ENCODE data around the gene CCR7.

The CCR7 gene

DNA sequence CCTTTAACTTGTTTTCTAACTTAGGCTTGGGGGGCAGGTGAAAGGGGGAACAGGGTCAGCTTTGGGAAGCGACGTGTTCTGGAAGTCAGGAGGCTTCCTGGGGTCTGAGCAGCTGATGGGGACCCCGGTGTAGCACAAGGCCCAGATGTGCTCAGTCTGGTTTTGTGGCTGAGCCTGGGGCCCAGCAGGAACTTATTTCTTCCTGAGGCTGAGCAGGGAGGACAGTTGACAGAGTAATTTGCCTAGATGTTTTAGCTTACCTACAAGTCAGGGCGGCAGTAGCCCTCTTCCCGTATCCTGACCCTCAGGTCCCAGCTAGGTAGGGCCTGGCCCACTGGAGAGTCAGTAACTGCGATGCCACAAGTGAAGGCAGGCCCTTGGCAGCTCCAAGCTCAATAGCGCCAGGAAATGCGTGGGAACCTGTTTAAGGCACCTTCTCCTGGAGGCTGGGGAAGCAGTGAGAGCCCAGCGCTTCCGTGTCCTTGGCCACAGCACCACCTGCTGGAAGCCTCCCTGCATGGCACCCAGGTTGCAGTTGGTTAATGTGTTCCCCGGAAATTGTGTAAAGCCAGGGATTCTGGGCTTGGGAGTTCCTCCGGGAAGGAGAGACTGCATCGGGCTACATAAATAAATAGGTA, 5.2 kb downstream of the CCR7 start (continued):
- TF ChIP-seq ZFHX2 (tag by site-specific recombination; conservative IDR thresholded peaks at IDR 0.05), result peak; percentile 79
- TF ChIP-seq ZNF76 (tag by site-specific recombination; IDR thresholded peaks at IDR 0.05; ENCODE audit: borderline replicate concordance, low read depth), result 0 out of 2 replicates have a peak, but pooled peaks have one; percentile 37
- peak; percentile 98 for TF ChIP-seq ZNF2 (tag by site-specific recombination; IDR thresholded peaks at IDR 0.05)
- TF ChIP-seq ZBTB11 (tag by site-specific recombination; conservative IDR thresholded peaks at IDR 0.05; ENCODE audit: low read depth), result peak; percentile 62
- TF ChIP-seq ZBTB8A (tag by site-specific recombination; IDR thresholded peaks at IDR 0.05), result peak; percentile 33; the same call in 1 of the 2 replicates
- TF ChIP-seq SCRT2 (tag by site-specific recombination; IDR thresholded peaks at IDR 0.05), result peak; percentile 92
- peak; percentile 66; the same call in 1 of the 2 replicates for TF ChIP-seq TRIM28 (IDR thresholded peaks at IDR 0.05; ENCODE audit: borderline replicate concordance, low read length)
- TF ChIP-seq ZNF169 (tag by site-specific recombination; IDR thresholded peaks at IDR 0.05), result no peak
- 0 out of 2 replicates have a peak, but pooled peaks have one; percentile 38 for TF ChIP-seq ZNF518A (tag by site-specific recombination; conservative IDR thresholded peaks at IDR 0.05; ENCODE audit: low read depth)
- TF ChIP-seq ZBTB17 (tag by site-specific recombination; IDR thresholded peaks at IDR 0.05), result peak; percentile 44; the same call in 1 of the 2 replicates
- TF ChIP-seq ZNF629 (tag by site-specific recombination; IDR thresholded peaks at IDR 0.05), result 0 out of 2 replicates have a peak, but pooled peaks have one; percentile 27
- no peak for TF ChIP-seq ZNF133 (tag by site-specific recombination; IDR thresholded peaks at IDR 0.05)
- TF ChIP-seq IKZF3 (tag by site-specific recombination; IDR thresholded peaks at IDR 0.05), result peak; percentile 73; the same call in 1 of the 2 replicates
- 0 out of 2 replicates have a peak, but pooled peaks have one; percentile 66 for TF ChIP-seq ZNF561 (tag by site-specific recombination; IDR thresholded peaks at IDR 0.05; ENCODE audit: borderline replicate concordance)

GRCh38 chr17:40559564-40559916, 5.7 kb downstream of the CCR7 start:
- ChIA-PET POLR2A (interaction anchor here (0.6 to 1.6 kb wide), 4 partner anchors 10 to 270 kb away, joined by 3 to 13 read pairs (median 6); partner anchors contain the start of gene TOP2A), CTCF (interaction anchor here (0.6 to 8.1 kb wide), 60 partner anchors 11 to 544 kb away, joined by 3 to 140 read pairs (median 5); partner anchors contain the start of genes CSF3, GJD3, IGFBP4 and TOP2A)
- H3K4me1 ChIP-seq (ENCODE audit: control insufficient read depth, insufficient read depth, low read length), result no peaks in the 10 kb centered on the region
- TF ChIP-seq ZNF488 (tag by site-specific recombination; IDR thresholded peaks at IDR 0.05) (no peak), YY1 (tag by site-specific recombination; IDR thresholded peaks at IDR 0.05) (no peak), ZNF433 (tag by site-specific recombination; IDR thresholded peaks at IDR 0.05; ENCODE audit: low read depth) (no peak), ZNF558 (tag by site-specific recombination; IDR thresholded peaks at IDR 0.05) (no peak), OVOL3 (tag by site-specific recombination; IDR thresholded peaks at IDR 0.05) (no peak), ZNF324 (tag by site-specific recombination; IDR thresholded peaks at IDR 0.05) (no peak), ZSCAN23 (tag by site-specific recombination; IDR thresholded peaks at IDR 0.05) (no peak), ZSCAN16 (tag by site-specific recombination; IDR thresholded peaks at IDR 0.05) (no peak), ZNF19 (tag by site-specific recombination; IDR thresholded peaks at IDR 0.05; ENCODE audit: low read depth) (no peak), KLF16 (tag by site-specific recombination; IDR thresholded peaks at IDR 0.05) (no peak), ZNF791 (tag by site-specific recombination; IDR thresholded peaks at IDR 0.05) (no peak)
- TF ChIP-seq, protein P1, sequence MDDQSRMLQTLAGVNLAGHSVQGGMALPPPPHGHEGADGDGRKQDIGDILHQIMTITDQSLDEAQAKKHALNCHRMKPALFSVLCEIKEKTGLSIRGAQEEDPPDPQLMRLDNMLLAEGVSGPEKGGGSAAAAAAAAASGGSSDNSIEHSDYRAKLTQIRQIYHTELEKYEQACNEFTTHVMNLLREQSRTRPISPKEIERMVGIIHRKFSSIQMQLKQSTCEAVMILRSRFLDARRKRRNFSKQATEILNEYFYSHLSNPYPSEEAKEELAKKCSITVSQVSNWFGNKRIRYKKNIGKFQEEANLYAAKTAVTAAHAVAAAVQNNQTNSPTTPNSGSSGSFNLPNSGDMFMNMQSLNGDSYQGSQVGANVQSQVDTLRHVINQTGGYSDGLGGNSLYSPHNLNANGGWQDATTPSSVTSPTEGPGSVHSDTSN (CRISPR knock-in tag; IDR thresholded peaks at IDR 0.05), result no peak
- no peak overlapping the region for H3K27ac ChIP-seq (ENCODE audit: extremely low read depth, low read depth, low read length)
- H3K36me3 ChIP-seq (ENCODE audit: control insufficient read depth in 2 of 2, insufficient read depth in 1 of 2, low read length in 2 of 2), result no peaks in the 10 kb centered on the region
- no peaks in the 10 kb centered on the region for H3K9me3 ChIP-seq (ENCODE audit: control insufficient read depth, insufficient read depth, low read depth, low read length)
- H3K4me3 ChIP-seq (ENCODE audit: low read depth, low read length), result no peak overlapping the region

All from HEK293 (cell line).